Stimulated activated CD4-positive, alpha-beta T cell treated with anti-CD3 and anti-CD28 coated beads, Interleukin-15, amount 100 ng/mL, for 24 hours (primary cell): ENCODE results near the gene TPM4.
A peak's percentile ranks its signal among the peaks of the same experiment; 100 is the strongest.

Source experiments
- DNase-seq: peaks from one replicate; pipeline ENCODE4 v3.0.0-alpha.2; 2020

TPM4 gene

DNA sequence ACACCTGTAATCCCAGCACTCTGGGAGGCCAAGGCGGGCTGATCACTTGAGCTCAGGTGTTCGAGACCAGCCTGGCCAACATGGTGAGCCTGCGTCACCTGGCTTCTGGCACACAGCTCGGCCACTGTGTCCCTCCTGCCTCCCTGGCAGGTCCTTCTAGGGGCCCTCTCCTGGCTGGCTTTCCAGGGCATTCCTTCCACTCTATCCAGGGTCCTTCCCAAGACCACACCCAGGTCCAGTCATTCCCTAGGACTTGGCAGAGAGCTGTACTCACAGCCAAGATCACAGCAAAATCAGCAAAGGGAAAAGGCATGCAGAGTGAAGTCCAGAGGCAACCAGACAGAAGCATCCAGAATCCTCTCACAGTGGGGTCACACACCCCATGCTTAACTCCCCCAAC, 57.5 kb downstream of the TPM4 start:
- no peak for DNase-seq

DNA sequence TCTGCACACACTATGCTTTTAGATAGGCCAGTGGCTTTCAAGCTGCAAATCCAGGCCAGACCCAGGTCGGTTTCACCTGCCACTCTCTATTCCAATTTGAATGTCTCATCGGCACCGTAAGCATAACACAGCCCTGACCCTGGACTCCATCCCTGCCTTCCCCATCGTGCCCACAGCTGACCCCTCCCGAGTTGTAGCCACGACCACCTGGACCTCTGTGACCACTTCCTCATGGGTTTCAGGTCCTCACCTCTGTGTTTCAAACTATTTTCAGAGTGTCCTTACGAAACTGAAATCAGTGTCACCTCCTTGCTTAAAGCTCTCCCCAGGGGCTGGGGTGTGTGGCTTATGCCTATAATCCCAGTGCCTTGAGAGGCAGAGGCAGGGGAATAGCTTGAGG, 58.2 kb downstream of the TPM4 start:
- DNase-seq: no peak

DNA sequence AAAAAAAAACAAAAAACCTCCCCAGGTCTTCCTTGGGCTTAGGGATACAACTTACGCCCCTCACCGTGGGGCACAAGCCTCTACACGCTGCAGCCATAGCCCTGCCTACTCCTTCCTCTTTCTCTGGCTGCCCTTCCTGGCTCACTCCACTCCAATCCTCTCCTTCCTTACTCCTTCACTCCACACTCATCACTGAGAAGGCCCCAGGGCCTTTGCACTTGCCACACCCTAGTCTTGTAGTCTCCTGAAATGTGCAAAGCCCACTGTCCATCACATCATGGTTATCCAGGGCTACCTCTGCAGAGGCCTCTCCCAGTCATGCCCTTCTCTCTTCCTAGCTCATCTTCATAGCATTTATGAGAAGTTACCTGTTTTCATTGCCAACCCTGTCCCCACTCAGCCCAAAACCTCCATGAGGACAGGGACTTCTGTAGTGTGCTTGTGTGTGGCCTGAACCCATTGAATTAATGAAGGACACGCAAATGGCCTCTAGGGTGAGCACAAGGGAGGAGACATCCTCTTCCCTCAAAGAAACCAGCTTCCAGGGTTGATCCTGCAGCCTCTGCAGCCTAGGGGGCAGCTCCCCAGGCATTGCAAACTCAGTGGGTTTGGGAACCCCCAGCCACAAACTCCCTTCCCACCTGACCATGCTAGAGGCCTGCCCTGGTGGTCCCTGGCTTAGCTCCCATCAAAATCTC, 59.3 kb downstream of the TPM4 start:
- no peak for DNase-seq

DNA sequence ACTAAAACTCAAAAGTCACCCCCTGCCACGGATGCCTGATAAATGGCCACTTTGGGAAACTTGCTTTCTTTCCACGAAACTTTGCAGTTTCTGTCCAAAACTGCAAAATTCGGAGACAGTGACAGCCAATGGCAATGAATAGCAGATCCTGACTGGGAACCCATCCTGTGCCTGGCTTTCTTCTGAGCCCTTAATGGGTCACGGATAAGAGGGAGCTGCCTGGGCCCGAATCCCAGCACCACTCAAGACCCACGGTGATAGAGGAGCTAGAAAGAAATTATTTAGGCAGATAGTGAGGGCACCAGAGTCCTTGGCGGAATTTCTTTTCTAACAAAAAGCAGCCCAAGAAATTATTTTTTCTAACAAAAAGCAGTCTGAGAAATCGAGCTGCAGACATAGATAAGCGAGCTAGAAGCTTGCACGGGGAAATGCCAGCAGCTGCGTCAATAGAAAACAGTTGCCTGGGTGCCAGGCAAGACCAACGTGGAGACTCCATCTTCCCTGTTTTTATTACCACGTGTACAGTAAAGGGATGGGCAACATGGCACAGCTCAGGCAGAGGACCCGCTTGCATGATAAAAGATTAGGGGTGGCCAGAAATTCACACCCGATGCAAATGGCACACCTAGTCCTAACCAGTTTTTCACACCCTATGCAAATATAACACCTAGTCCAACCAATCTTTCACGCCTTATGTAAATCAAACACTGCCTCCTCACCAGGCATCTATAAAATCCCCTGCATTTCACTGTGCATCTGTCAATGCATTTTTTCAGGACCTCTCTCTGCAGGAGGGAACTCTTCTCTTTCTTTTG, 60.1 kb downstream of the TPM4 start:
- no peak for DNase-seq

DNA sequence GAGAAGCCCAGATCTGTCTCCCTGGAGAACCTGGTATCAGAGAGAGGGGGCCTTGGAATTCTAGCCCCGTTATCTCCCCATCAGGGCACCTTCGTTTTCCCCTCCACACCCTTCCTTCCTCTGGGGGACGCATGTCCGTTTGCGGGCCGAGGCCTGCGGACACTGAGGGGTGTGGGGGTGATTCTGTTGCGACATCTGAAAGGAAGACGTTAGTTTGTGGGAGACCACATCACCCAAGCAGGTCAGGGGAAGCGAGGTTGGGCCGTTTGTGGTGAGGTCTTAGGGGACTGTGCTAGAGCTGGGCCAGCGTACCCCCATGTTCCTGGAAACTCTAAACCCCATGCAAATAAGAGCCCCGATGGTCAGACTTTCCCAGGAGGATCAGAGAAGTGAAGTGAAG, 63.5 kb downstream of the TPM4 start:
- no peak for DNase-seq

DNA sequence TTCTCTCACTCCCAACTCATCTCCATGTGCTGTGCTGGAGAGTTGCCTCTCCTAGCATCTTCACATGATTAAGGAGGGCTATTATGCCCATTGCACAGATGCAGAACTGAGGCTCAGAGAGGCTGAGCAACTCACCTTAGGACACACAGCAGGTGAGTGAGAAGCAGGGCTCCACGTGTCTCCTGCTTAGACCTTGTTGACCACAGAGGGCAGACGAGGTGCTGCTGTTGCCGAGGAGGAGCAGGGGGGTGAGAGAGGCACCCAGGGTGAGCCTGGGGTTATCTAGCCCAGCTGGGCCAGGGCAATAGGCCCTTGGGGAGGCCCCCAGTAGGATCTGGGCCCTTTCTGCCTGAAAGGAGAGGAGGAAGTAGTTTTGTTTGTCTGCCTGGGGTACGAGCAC, 64.7 kb downstream of the TPM4 start:
- no peak for DNase-seq

DNA sequence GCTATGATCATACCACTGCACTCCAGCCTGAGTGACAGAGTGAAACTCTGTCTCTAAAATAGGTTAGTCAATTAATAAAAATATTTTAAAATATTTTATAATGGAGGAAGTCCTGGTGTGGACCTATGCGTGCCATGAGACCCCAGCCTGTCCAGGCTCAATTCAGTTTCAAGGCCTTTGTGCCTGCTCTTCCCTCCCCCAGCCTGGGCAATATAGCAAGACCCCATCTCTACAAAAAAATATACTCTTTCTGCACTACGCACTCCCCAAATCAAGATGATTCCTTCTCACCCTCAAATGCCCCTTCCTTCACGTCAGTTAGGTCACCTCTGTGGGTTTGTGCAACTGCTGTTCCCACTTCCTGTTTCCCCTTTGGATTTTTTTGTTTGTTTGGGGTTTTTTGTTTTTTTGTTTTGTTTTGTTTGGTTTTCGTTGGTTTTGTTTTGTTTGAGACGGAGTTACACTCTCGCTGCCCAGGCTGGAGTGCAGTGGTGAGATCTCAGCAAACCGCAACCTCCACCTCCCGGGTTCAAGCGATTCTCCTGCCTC, 65.8 kb downstream of the TPM4 start:
- DNase-seq: no peak

DNA sequence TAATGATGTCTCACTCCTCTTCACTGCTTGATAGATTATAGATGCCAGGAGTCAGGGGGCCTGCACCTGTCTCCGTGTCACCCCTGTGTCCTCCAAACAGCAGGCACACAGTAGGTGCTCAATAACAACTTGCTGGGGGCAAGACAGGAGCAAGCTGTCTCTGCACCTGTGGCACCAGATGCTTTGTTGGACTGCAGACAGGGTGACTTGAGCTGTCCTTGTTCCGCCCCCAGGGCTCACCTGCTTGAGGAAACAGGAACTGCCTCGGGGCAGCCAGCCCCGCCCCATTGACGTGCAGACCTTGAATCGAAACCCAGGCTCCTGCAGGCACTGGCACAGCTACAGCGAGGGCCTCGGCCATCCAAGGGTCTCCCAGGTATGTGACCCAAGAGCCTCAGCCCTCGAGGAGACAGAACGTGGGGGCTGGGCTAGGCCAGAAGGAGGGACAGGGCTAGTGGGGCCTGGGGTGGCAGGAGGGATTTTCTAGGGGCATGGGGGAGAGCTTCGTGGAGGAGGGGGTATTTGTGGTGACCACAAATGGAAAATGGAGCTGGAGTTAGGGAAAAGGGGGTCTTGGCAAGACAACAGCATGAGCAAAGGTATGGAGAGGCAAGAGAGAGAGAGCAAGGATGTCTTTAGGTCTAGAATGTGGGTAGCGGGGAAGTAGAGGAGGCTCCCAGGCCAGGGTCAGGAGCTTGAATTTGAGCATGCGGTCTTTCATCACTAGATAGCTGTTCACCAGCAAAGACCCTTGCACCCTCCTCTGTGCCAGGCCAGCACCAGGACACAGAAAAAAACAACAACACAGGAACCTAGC, 67.3 kb downstream of the TPM4 start, which contains the start of gene HSH2D:
TSS of gene HSH2D (plus strand) at position 287 of the 817 bp plus-strand sequence. CDS start 5,066 bp downstream, outside the sequence.
- DNase-seq: peak; percentile 85

DNA sequence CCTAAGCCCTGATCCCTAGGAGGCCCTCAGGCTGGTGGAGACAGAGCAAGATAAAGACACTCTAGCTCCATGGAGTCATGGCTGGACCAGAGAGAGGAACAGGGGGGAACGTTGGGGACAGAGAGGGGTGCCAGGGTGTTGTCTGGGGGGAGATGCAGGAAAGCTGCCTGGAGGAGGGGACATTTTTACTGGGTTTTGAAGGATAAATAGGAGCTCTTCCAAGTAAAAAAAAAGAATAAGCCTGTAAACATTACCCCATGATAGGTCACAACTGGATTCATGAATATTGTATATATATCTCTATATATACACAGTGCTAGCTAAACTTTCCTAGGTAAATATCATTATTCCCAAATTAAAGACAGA, 67.9 kb downstream of the TPM4 start:
- no peak for DNase-seq

DNA sequence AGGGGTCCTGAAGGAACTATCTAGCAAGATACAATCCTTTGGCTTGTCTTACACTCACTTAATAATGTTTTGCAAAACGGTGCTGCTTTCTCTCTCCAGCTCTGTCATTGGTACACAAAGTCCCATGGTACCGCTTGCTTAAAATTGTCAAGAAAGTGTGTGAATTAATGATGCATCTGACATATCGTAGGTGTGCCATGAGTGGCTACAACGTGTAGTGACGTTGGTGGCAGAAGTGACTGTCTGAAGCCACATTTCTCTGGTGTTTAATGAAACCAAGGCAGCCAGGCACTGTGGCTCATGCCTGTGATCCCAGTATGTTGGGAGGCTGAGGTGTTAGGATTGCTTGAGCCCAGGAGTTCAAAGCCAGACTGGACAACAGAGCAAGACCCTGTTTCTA, 69.8 kb downstream of the TPM4 start:
- DNase-seq: no peak

DNA sequence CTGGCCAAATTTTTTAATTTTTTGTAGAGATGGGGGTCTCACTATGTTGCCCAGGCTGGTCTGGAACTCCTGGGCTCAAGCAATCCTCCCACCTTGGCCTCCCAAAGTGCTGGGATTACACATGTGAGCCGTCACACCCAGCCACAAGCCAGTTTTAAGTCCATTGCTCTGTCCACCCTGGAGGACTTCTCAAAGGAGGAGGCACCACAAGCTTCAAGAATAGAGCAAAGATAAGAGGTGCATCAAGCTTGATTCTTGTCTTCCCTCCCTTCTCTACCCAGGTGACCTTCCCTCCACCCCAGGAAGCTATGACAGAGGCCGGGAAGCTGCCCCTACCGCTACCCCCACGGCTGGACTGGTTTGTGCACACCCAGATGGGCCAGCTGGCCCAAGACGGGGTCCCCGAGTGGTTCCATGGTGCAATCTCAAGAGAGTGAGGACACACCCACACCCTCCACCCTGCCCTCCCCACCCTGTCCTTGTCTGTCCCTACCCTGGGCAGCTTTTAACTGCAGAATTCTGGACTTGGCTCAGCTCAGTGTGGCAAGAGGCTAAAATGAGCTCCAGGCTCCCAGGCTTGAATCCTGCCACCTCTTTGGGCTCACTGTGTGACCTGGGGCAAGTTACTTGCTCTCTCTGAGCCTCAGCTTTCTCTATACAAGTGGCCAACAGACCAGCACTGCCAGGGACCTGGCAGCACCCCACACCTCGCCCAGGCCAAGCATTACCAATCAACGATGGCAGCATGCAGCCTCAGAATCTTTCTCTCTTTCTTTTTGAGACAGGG, 72.3 kb downstream of the TPM4 start:
- DNase-seq: no peak
